ENCODE data around the gene SLC8A2.

The SLC8A2 gene

DNA sequence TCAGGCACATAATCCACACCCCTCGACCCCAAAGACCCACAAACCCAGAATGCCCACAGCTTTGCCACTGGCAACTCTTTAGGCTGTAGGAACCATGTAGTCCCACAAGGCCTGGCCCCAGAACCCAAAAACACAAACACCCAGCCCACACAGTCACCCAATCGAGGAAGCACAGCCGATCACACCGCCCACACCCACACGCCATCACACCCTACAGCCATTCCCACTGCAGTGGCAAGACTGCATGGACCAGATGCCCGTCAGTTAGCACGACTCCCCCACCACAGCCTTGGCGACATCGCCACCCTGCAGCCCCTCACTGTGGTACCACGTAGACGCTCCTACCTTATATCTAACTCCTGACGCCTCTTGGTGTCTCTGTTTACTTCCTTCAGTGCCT lies 28.4 kb downstream of the SLC8A2 start:
- DNase-seq (ENCODE audit: extremely low read depth, low read depth): no peak
- TF ChIP-seq, protein P1, sequence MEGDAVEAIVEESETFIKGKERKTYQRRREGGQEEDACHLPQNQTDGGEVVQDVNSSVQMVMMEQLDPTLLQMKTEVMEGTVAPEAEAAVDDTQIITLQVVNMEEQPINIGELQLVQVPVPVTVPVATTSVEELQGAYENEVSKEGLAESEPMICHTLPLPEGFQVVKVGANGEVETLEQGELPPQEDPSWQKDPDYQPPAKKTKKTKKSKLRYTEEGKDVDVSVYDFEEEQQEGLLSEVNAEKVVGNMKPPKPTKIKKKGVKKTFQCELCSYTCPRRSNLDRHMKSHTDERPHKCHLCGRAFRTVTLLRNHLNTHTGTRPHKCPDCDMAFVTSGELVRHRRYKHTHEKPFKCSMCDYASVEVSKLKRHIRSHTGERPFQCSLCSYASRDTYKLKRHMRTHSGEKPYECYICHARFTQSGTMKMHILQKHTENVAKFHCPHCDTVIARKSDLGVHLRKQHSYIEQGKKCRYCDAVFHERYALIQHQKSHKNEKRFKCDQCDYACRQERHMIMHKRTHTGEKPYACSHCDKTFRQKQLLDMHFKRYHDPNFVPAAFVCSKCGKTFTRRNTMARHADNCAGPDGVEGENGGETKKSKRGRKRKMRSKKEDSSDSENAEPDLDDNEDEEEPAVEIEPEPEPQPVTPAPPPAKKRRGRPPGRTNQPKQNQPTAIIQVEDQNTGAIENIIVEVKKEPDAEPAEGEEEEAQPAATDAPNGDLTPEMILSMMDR (IDR thresholded peaks at IDR 0.05; ENCODE audit: low read depth, low read length, missing control alignments): no peak
- H3K4me3 ChIP-seq (replicated peaks; ENCODE audit: low read depth, low read length): no peak overlapping the region

DNA sequence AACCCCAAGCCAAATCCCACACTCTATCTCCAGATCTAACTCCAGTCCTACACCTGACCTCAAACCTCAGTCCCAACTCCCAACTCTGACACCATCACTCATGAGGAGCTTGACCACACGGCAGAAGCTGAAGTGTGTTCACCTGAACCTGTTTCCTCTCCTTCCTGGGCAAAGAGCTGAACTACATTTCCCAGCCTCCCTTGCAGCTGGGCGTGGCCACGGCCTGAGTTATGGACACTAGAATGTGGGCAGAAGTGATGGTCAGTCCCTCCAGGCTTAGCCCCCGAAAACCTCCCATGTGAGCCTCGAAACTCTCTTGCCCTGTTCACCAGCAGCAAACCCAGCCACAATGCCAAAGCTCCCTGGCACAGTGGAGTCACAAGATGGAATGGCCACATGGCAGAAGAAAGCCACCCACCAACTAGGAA lies 32.9 kb downstream of the SLC8A2 start:
- TF ChIP-seq, protein P1 (IDR thresholded peaks at IDR 0.05; ENCODE audit: low read depth, low read length, missing control alignments): no peak
- no peak for DNase-seq (ENCODE audit: extremely low read depth, low read depth)

DNA sequence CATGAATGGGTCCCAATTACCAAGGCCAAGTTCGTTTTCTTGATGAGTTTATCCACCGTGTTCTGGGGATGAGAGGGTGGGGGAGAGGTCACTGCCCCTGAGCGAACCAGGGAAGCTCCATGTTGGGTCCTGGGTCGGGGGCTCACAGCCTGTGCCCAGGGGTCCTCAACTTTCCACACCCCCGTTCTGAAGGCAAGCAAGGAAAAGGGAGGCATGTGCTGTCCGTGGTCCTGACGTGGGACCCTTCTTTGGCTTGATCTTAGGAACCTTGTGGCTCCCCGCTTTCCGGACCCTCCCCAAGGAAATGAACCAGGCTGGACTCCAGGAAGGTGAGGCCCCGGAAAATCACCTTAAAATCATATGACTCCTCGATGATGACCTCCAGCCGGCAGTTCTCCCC lies 34.2 kb downstream of the SLC8A2 start:
- no peak overlapping the region for H3K4me3 ChIP-seq (replicated peaks; ENCODE audit: low read depth, low read length)
- TF ChIP-seq, protein P1 (IDR thresholded peaks at IDR 0.05; ENCODE audit: low read depth, low read length, missing control alignments): no peak
- DNase-seq (ENCODE audit: extremely low read depth, low read depth): no peak

More for the DNA sequence above, 32.9 kb downstream of the SLC8A2 start:
- no peak overlapping the region for H3K4me3 ChIP-seq (replicated peaks; ENCODE audit: low read depth, low read length)

DNA sequence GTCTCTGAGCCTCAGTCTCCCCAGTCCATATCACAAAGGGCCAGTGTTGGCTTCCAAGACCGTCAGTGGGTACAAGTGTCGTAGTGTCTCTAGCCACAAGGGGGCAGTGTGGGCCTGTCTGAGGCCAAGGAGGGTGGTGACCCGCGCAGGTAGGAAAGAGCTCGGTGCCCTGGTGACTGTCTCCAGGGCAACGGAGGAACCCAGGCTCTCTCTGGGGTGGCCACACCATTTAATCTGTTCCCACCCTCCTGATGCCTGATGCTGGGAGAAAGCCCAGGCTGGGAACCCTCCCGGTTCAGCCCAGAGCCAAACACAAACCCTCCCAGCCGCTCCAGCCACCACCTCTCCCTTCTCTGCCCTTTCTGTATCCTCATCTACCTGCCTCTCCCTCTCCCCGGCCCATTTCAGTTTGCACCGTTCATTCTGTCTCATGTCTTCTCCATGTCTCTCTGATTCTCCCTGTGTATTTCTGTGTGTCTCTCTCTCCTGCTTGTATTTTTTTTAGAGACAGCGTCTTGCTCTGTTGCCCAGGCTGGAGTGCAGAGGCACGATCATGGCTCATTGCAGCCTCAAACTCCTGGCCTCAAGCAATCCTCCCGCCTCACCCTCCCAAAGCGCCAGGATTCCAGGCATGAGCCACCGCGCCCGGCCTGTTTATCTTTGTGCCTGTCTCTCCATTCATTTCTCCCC lies 34.8 kb downstream of the SLC8A2 start:
- TF ChIP-seq, protein P1 (IDR thresholded peaks at IDR 0.05; ENCODE audit: low read depth, low read length, missing control alignments): peak; percentile 90
- H3K4me3 ChIP-seq (replicated peaks; ENCODE audit: low read depth, low read length): no peak overlapping the region
- no peak for DNase-seq (ENCODE audit: extremely low read depth, low read depth)

DNA sequence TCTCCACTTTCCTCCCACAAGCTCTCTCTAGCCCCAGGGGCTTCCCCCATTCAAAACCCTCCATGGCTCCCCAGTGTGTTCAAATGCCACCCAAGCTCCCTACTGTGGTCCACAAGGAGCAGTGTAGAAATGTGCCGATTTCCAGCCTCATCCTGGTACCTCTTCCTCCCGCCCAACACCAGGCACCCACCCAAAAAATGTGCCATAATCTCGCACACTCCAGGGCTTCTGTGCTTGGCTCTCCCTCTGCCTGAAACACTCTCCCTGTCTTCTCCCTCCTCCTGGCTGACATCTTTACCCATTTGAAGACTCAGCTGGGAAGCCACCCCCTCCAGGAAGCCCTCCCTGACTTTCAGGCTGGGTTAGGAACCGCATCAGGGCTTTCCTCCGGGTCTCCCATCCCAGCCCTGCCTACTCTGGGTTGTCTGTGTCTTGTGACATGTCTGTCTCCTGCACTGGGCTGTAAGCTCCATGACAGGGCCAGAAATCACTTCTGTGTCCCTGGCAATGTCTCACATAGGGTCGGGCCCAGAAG lies 35.7 kb downstream of the SLC8A2 start:
- DNase-seq (ENCODE audit: extremely low read depth, low read depth): no peak
- H3K4me3 ChIP-seq (replicated peaks; ENCODE audit: low read depth, low read length): no peak overlapping the region
- TF ChIP-seq, protein P1 (IDR thresholded peaks at IDR 0.05; ENCODE audit: low read depth, low read length, missing control alignments): no peak

DNA sequence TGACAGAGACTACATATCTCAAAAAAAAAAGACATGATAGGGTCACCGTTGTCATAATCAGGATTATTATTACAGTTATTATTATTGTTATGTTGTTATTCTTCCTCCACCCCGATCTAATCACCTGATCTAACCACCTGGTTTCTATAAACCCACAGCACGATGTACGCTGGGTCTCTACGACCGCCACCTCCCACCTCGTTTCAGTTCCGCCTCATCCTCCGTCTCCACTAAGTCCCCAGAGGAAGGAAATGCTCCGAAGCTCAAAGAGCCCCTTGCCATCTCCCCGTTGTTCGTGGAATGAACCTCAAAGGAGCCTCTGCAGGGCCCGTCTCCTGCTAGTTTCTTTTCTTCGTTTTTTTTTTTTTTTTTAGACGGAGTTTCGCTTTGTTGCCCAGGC lies 36.5 kb downstream of the SLC8A2 start:
- DNase-seq (ENCODE audit: extremely low read depth, low read depth): no peak
- H3K4me3 ChIP-seq (replicated peaks; ENCODE audit: low read depth, low read length): no peak overlapping the region
- TF ChIP-seq, protein P1 (IDR thresholded peaks at IDR 0.05; ENCODE audit: low read depth, low read length, missing control alignments): no peak

All from HFF-Myc (cell line).